Spinal cord (tissue), 10 donors: ENCODE results near the gene AGPS. TPM values are rescaled to one million over a fixed set of nuclear protein-coding genes. Genes with fewer than 3 reads are reported as not detected.

Source experiments
- DNase-seq, 6 donors: peaks; one replicate each; pipeline versions ENCODE4 v3.0.0 to v3.0.0-alpha.2; 2013 to 2015; ENCODE audit warnings: low spot score in 6 of 6, low read depth in 4 of 6
- H3K27ac ChIP-seq: one replicate; pipeline ENCODE4 v1.5.1; 2013; ENCODE audit warnings: low read depth, low read length, control low read depth
- H3K27me3 ChIP-seq: one replicate; pipeline ENCODE4 v1.6.1; 2013; ENCODE audit warnings: low read length; ENCODE audit not compliant: control insufficient read depth, insufficient read depth
- H3K36me3 ChIP-seq: one replicate; pipeline ENCODE4 v1.6.1; 2013; ENCODE audit warnings: low read length; ENCODE audit not compliant: control insufficient read depth, insufficient read depth
- H3K4me1 ChIP-seq: one replicate; pipeline ENCODE4 v1.6.1; 2013; ENCODE audit warnings: low read length; ENCODE audit not compliant: control insufficient read depth, insufficient read depth
- H3K4me3 ChIP-seq: one replicate; pipeline ENCODE4 v1.5.1; 2013; ENCODE audit warnings: low read depth, low read length, control low read depth
- H3K9me3 ChIP-seq: one replicate; pipeline ENCODE4 v1.6.1; 2013; ENCODE audit warnings: low read length; ENCODE audit not compliant: control insufficient read depth, insufficient read depth
- WGBS: methylation state at CpG from one replicate; pipeline ENCODE4 v1.1.5; 2013; ENCODE audit warnings: missing lambda C conversion rate; ENCODE audit not compliant: insufficient coverage; 5-methylcytosine and 5-hydroxymethylcytosine counted together
- polyA plus RNA-seq, 2 donors: library from polyadenylated mRNA; unstranded; fragments of 120-200 nt; gene quantifications; one replicate each; pipeline ENCODE4 v1.2.1, GENCODE V29; 2013; ENCODE audit not compliant: insufficient read length in 2 of 2
- total RNA-seq, 2 donors: library from RNA; depleted of rRNA in 1 of 2; stranded (reverse); fragments of 120-200 nt in 1 of 2; fragments of >200 nt in 1 of 2; gene quantifications; one replicate each; pipeline versions ENCODE4 v1.2.3 to v1.2.4, GENCODE V29; 2013 to 2014
- donor health status: healthy.

The AGPS gene
- total and polyA plus RNA-seq, 4 donors, result 27.0 to 72.7 (median 39.5) TPM

GRCh38 chr2:177397481-177398289 lies 5.1 kb downstream of the AGPS start:
- no peak for DNase-seq
- Histone ChIP-seq H3K27ac (no peak overlapping the region), H3K9me3 (no peaks in the 10 kb centered on the region), H3K4me1 (no peaks in the 10 kb centered on the region), H3K27me3 (no peaks in the 10 kb centered on the region), H3K4me3 (no peak overlapping the region), H3K36me3 (no peaks in the 10 kb centered on the region)
- WGBS, result 85% methylated on average over 4 of the region's 12 CpGs

- Histone ChIP-seq H3K9me3 (no peaks in the 10 kb centered on the region), H3K27ac (no peak overlapping the region), H3K4me1 (no peaks in the 10 kb centered on the region), H3K36me3 (no peaks in the 10 kb centered on the region), H3K27me3 (no peaks in the 10 kb centered on the region), H3K4me3 (no peak overlapping the region)
- DNase-seq, result no peak
- WGBS, result no CpG with 5 or more reads among the region's 1 CpG
Measured at GRCh38 chr2:177398290-177398683, 5.7 kb downstream of the AGPS start.

DNA sequence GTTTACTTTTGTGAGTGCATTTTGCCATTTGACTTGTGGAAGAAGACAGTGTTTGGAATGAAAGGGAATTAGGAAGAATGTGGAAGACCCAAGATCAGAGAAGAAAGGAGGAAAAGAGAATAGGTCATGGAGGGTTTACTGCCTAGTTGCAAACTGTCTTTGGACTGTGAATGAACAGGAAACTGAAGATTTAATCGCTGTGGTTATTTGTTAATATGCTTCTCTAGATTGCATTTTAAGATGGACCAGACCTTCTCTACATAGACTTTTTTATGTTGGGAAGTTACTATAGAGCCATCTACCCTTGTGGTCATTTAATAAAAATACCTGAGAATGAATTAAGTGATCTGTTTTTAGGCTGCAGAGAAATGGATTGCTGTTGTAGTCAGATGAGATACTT lies 6.2 kb downstream of the AGPS start:
- Histone ChIP-seq H3K27ac (no peak overlapping the region), H3K27me3 (no peaks in the 10 kb centered on the region), H3K9me3 (no peaks in the 10 kb centered on the region), H3K4me1 (no peaks in the 10 kb centered on the region), H3K36me3 (no peaks in the 10 kb centered on the region), H3K4me3 (no peak overlapping the region)
- no CpG with 5 or more reads among the region's 1 CpG for WGBS
- no peak for DNase-seq

- H3K4me3 ChIP-seq, result no peak overlapping the region
- no peaks in the 10 kb centered on the region for H3K36me3 ChIP-seq
- WGBS, result no CpG with 5 or more reads among the region's 1 CpG
- no peaks in the 10 kb centered on the region for H3K4me1 ChIP-seq
- H3K27ac ChIP-seq, result no peak overlapping the region
- DNase-seq, result no peak
- no peaks in the 10 kb centered on the region for H3K9me3 ChIP-seq
- H3K27me3 ChIP-seq, result no peaks in the 10 kb centered on the region
Measured at GRCh38 chr2:177399376-177399775, 6.8 kb downstream of the AGPS start.

DNA sequence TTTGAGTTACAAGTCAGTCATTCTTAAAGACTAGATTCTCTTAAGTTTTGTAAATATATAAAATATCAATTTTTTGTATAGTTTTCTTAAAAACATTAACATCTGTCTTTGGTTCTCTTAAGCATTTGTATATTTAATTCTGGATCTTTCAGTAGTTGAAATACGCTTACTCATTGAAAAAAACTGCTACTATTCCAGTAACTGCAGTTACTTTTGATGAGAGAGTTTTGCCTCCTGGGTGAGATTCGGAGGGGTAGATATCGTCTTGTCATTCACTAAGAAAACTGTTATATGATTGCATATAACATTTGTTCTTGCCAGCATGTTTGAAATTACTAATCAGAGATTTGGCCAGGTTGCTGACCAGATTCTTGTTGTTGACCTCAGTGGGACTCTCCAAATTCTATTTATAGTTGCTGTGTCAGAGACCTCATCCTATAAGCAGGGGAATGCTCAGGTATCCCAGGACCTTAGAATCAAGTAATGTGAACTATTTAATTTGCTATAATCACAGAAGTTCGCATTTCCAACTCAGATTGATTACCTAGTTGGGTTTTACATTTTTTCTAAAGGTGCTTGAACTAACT lies 7.9 kb downstream of the AGPS start:
- no CpG with 5 or more reads among the region's 4 CpGs for WGBS
- Histone ChIP-seq H3K4me1 (no peaks in the 10 kb centered on the region), H3K9me3 (no peaks in the 10 kb centered on the region), H3K4me3 (no peak overlapping the region), H3K27me3 (no peaks in the 10 kb centered on the region), H3K36me3 (no peaks in the 10 kb centered on the region), H3K27ac (no peak overlapping the region)
- no peak for DNase-seq

GRCh38 chr2:177402096-177402495 lies 9.5 kb downstream of the AGPS start:
- H3K27me3 ChIP-seq, result no peaks in the 10 kb centered on the region
- H3K4me1 ChIP-seq, result no peaks in the 10 kb centered on the region
- H3K27ac ChIP-seq, result no peak overlapping the region
- no CpG with 5 or more reads among the region's 1 CpG for WGBS
- no peaks in the 10 kb centered on the region for H3K9me3 ChIP-seq
- no peak for DNase-seq
- H3K36me3 ChIP-seq, result no peaks in the 10 kb centered on the region
- no peak overlapping the region for H3K4me3 ChIP-seq

GRCh38 chr2:177403838-177404237 lies 11.3 kb downstream of the AGPS start:
- WGBS, result 96% methylated on average over 4 of the region's 6 CpGs

GRCh38 chr2:177404243-177404642 lies 11.7 kb downstream of the AGPS start:
- H3K27ac ChIP-seq, result no peak overlapping the region
- DNase-seq, result no peak
- no peaks in the 10 kb centered on the region for H3K36me3 ChIP-seq
- H3K4me1 ChIP-seq, result no peaks in the 10 kb centered on the region
- no peaks in the 10 kb centered on the region for H3K9me3 ChIP-seq
- H3K27me3 ChIP-seq, result no peaks in the 10 kb centered on the region
- WGBS, result no CpG with 5 or more reads among the region's 3 CpGs
- no peak overlapping the region for H3K4me3 ChIP-seq

More at GRCh38 chr2:177403838-177404237, 11.3 kb downstream of the AGPS start:
- DNase-seq, result no peak
- Histone ChIP-seq H3K27me3 (no peaks in the 10 kb centered on the region), H3K4me1 (no peaks in the 10 kb centered on the region), H3K9me3 (no peaks in the 10 kb centered on the region), H3K4me3 (no peak overlapping the region), H3K36me3 (no peaks in the 10 kb centered on the region), H3K27ac (no peak overlapping the region)

GRCh38 chr2:177405029-177405692 lies 12.6 kb downstream of the AGPS start:
- 52% methylated on average over 2 of the region's 2 CpGs for WGBS
- Histone ChIP-seq H3K4me1 (no peaks in the 10 kb centered on the region), H3K4me3 (no peak overlapping the region), H3K36me3 (no peaks in the 10 kb centered on the region), H3K9me3 (no peaks in the 10 kb centered on the region), H3K27me3 (no peaks in the 10 kb centered on the region), H3K27ac (no peak overlapping the region)
- DNase-seq, result peak in 2 of 6 donors; percentile 5 to 16
